Endothelial cell of umbilical vein (primary cell): ENCODE data around the gene PTGES2. TPM values are rescaled to one million over a fixed set of nuclear protein-coding genes. Genes with fewer than 3 reads are reported as not detected.

Experiments
- BruUV-seq: library from RNA; stranded (reverse); fragments of 400-500 nt; replicated peaks from 2 replicates; lab custom pipeline; 2021; lab: Mats Ljungman, UMichigan
- CTCF ChIA-PET: fragments of 300-600, 350-600 bp; sonication (Branson Sonifier 250); formaldehyde crosslinking; loops from one replicate; lab custom pipeline; 2021; ENCODE audit warnings: antibody characterized with exemption, inconsistent platforms; lab: Charles Lee
- POLR2A ChIA-PET: fragments of 300-600, 350-600 bp; sonication (Branson Sonifier 250); formaldehyde crosslinking; loops from one replicate; lab custom pipeline; 2021; ENCODE audit warnings: antibody characterized with exemption, inconsistent platforms; lab: Charles Lee
- DNase-seq: peaks from one replicate; pipeline ENCODE4 v3.0.0-alpha.2; 2011; ENCODE audit warnings: low read depth, low spot score
- FAIRE-seq: peaks from 2 replicates; lab custom pipeline; 2011; peaks lifted over from hg19 to GRCh38; lab: Jason Lieb, UNC
- H2AFZ ChIP-seq: 2 replicates; pipeline ENCODE4 v1.6.0; 2012; ENCODE audit warnings: low read depth, low read length, control low read depth, inconsistent platforms
- H3K27ac ChIP-seq: 2 replicates; pipeline ENCODE4 v1.5.1; 2011; ENCODE audit warnings: low read depth, mild to moderate bottlenecking, control low read depth, low read length, moderate library complexity; ENCODE audit not compliant: insufficient read depth
- H3K27me3 ChIP-seq, 2 experiments: 2 replicates each; pipeline versions ENCODE4 v1.6.0 to v1.6.1; 2011; ENCODE audit warnings: low read length in 2 of 2, mixed read lengths in 1 of 2; ENCODE audit not compliant: control insufficient read depth in 2 of 2, insufficient read depth in 2 of 2
- H3K36me3 ChIP-seq, 2 experiments: 2 replicates in 1 of 2; 3 replicates in 1 of 2; pipeline ENCODE4 v1.5.1; 2011; ENCODE audit warnings: low read length in 2 of 2, mild to moderate bottlenecking in 1 of 2, moderate library complexity in 1 of 2; ENCODE audit not compliant: control insufficient read depth in 2 of 2, insufficient read depth in 2 of 2; ENCODE audit errors: extremely low read depth in 1 of 2
- H3K4me1 ChIP-seq: 3 replicates; pipeline ENCODE4 v1.5.1; 2011; ENCODE audit warnings: mild to moderate bottlenecking, low read length; ENCODE audit not compliant: control insufficient read depth, insufficient read depth; ENCODE audit errors: extremely low read depth
- H3K4me2 ChIP-seq: 2 replicates; pipeline ENCODE4 v1.6.1; 2011; ENCODE audit warnings: low read length, control low read depth, mixed read lengths; ENCODE audit not compliant: insufficient read depth
- H3K4me3 ChIP-seq, 3 experiments: fragments of 200-600 bp in 1 of 3; sonication (generic), shearing (Covaris generic) in 1 of 3; replicated peaks in 1 of 3; 2 replicates each; pipeline ENCODE4 v1.5.1; 2011 to 2016; ENCODE audit warnings: control low read depth in 3 of 3, low read length in 3 of 3, mild to moderate bottlenecking in 2 of 3, inconsistent platforms in 1 of 3, low read depth in 1 of 3, moderate library complexity in 1 of 3; ENCODE audit not compliant: insufficient read depth in 1 of 3
- H3K79me2 ChIP-seq: 2 replicates; pipeline ENCODE4 v1.6.0; 2012; ENCODE audit warnings: low read length, inconsistent platforms; ENCODE audit not compliant: control insufficient read depth, insufficient read depth
- H3K9ac ChIP-seq: replicated peaks from 2 replicates; pipeline ENCODE3; 2011; ENCODE audit warnings: low read length, control low read depth; ENCODE audit not compliant: insufficient read depth; ENCODE audit errors: extremely low read depth
- H3K9me1 ChIP-seq: replicated peaks from 3 replicates; pipeline ENCODE4 v1.6.0; 2011; ENCODE audit warnings: mild to moderate bottlenecking, low read length; ENCODE audit not compliant: control insufficient read depth, insufficient read depth; ENCODE audit errors: extremely low read depth
- H3K9me3 ChIP-seq: replicated peaks from 2 replicates; pipeline ENCODE4 v1.5.1; 2012; ENCODE audit warnings: low read length, inconsistent platforms; ENCODE audit not compliant: control insufficient read depth, insufficient read depth
- H4K20me1 ChIP-seq: replicated peaks from 2 replicates; pipeline ENCODE3; 2011; ENCODE audit warnings: mild to moderate bottlenecking, low read length; ENCODE audit not compliant: control insufficient read depth, insufficient read depth; ENCODE audit errors: extremely low read depth
- CTCF ChIP-seq, 2 donors: IDR thresholded peaks; 1 replicate in 1 of 2; 2 replicates in 1 of 2; pipeline ENCODE4 v1.5.1; 2011; ENCODE audit warnings: low read length in 2 of 2, mild to moderate bottlenecking in 2 of 2, moderate library complexity in 2 of 2, control low read depth in 1 of 2, inconsistent platforms in 1 of 2, low read depth in 1 of 2; ENCODE audit not compliant: insufficient read depth in 1 of 2; ENCODE audit errors: extremely low read depth in 1 of 2
- EZH2 ChIP-seq: IDR thresholded peaks from 2 replicates; pipeline ENCODE4 v1.6.1; 2012; ENCODE audit warnings: borderline replicate concordance, low read depth, mild to moderate bottlenecking, moderate library complexity, low read length, inconsistent platforms; ENCODE audit not compliant: severe bottlenecking
- FOS ChIP-seq: IDR thresholded peaks from 2 replicates; pipeline ENCODE4 v1.6.1; 2011; ENCODE audit warnings: mild to moderate bottlenecking, low read length, moderate library complexity, borderline replicate concordance; ENCODE audit not compliant: insufficient read depth
- GATA2 ChIP-seq: IDR thresholded peaks from 2 replicates; pipeline ENCODE4 v1.7.0; 2011; ENCODE audit warnings: low read depth, mild to moderate bottlenecking, moderate library complexity, mixed read lengths, low read length; ENCODE audit not compliant: insufficient read length, insufficient read depth
- JUN ChIP-seq: IDR thresholded peaks from 2 replicates; pipeline ENCODE4 v1.6.1; 2011; ENCODE audit warnings: borderline replicate concordance, low read depth; ENCODE audit not compliant: insufficient read length, insufficient read depth
- MAX ChIP-seq: IDR thresholded peaks from 2 replicates; pipeline ENCODE4 v1.6.1; 2011; ENCODE audit not compliant: insufficient read depth, insufficient read length
- MYC ChIP-seq: IDR thresholded peaks from one replicate; pipeline ENCODE4 v1.6.1; 2011; ENCODE audit warnings: mild to moderate bottlenecking, low read depth, low read length
- POLR2A ChIP-seq: IDR thresholded peaks from 2 replicates; pipeline ENCODE4 v1.6.1; 2012; ENCODE audit warnings: low read depth, mild to moderate bottlenecking, control low read depth, low read length
- POLR2AphosphoS5 ChIP-seq: IDR thresholded peaks from 2 replicates; pipeline ENCODE4 v1.6.1; 2012; ENCODE audit warnings: low read depth, mild to moderate bottlenecking, control low read depth, low read length, moderate library complexity; ENCODE audit not compliant: insufficient read depth
- dilution Hi-C: fragments of 300-500 bp; cut with MboI; formaldehyde crosslinking; loops from one replicate; pipeline ENCODE4 v1.15.0; 2019; ENCODE audit warnings: low sequenced_read_pairs; ENCODE audit not compliant: extremely low pct_ligation_motif_present
- intact Hi-C: fragments of 100-400 bp; cut with micrococcal nuclease; formaldehyde crosslinking; loops from one replicate; pipeline ENCODE4 v1.10.0; 2022
- polyA plus RNA-seq, 4 experiments: library from polyadenylated mRNA; depleted of rRNA in 3 of 4; stranded (reverse) in 3 of 4; unstranded in 1 of 4; fragments of >200 nt; gene quantifications; 2 replicates each; pipeline versions ENCODE4 v1.2.1 to v1.2.3, GENCODE V29; 2011 to 2012; ENCODE audit warnings: missing spikeins in 1 of 4
- total RNA-seq: library from RNA; stranded (reverse); gene quantifications from 2 replicates; pipeline ENCODE4 v1.2.3, GENCODE V29; 2021

The PTGES2 gene
- total and polyA plus RNA-seq, 2 donors (not counting 3 experiments of a cell fraction or from before 2014, with no cell fraction given) = 64.2 to 69.9 TPM

- CTCF ChIA-PET = interaction anchor here (0.8 to 3.7 kb wide), 4 partner anchors 11 to 173 kb away, joined by 3 to 55 read pairs (median 25); partner anchors contain the start of gene PTGES2
- Histone ChIP-seq H3K9me3 (no peaks in the 10 kb centered on the region), H3K79me2 (no peaks in the 10 kb centered on the region), H3K27ac (no peak overlapping the region), H3K27me3 (no peaks in the 10 kb centered on the region), H3K4me1 (no peaks in the 10 kb centered on the region), H3K4me3 (no peak overlapping the region), H3K4me2 (no peak overlapping the region), H3K9me1 (no peaks in the 10 kb centered on the region), H2AFZ (no peak overlapping the region), H3K36me3 (peaks cover 0 to 8% of the 10 kb centered on the region in 2 experiments), H4K20me1 (no peaks in the 10 kb centered on the region), H3K9ac (no peak overlapping the region)
- POLR2A ChIA-PET = no interaction called here
- intact Hi-C loops = loop anchor here (1.0 to 2.0 kb wide), 6 partner anchors 11 to 173 kb away; partner anchors contain the start of genes PTGES2 and SLC25A25
- TF ChIP-seq JUN = no peak
- no peak for TF ChIP-seq FOS
- no peak for TF ChIP-seq POLR2AphosphoS5
- TF ChIP-seq POLR2A = no peak
- TF ChIP-seq MYC = no peak
- TF ChIP-seq CTCF (IDR thresholded peaks at IDR 0.05; ENCODE audit: extremely low read depth in 1 of 2, insufficient read depth in 1 of 2, low read depth in 1 of 2, low read length in 2 of 2) = no peak
- TF ChIP-seq MAX = no peak
- TF ChIP-seq GATA2 = no peak
- no peak for TF ChIP-seq EZH2
- DNase-seq = no peak
- BruUV-seq = no TSS peak
- dilution Hi-C loops = no loop called here
- FAIRE-seq = no peak
Observed at GRCh38 chr9:128116104-128117083, 11.1 kb downstream of the PTGES2 start.
